Endothelial cell of umbilical vein (primary cell): ENCODE measurements around the gene ANKRD60. TPM values are rescaled to one million over a fixed set of nuclear protein-coding genes. Genes with fewer than 3 reads are reported as not detected.

Experiments
- BruUV-seq: library from RNA; stranded (reverse); fragments of 400-500 nt; replicated peaks from 2 replicates; lab custom pipeline; 2021; lab: Mats Ljungman, UMichigan
- CTCF ChIA-PET: fragments of 300-600, 350-600 bp; sonication (Branson Sonifier 250); formaldehyde crosslinking; loops from one replicate; lab custom pipeline; 2021; ENCODE audit warnings: antibody characterized with exemption, inconsistent platforms; lab: Charles Lee
- POLR2A ChIA-PET: fragments of 300-600, 350-600 bp; sonication (Branson Sonifier 250); formaldehyde crosslinking; loops from one replicate; lab custom pipeline; 2021; ENCODE audit warnings: antibody characterized with exemption, inconsistent platforms; lab: Charles Lee
- DNase-seq: peaks from one replicate; pipeline ENCODE4 v3.0.0-alpha.2; 2011; ENCODE audit warnings: low read depth, low spot score
- FAIRE-seq: peaks from 2 replicates; lab custom pipeline; 2011; peaks lifted over from hg19 to GRCh38; lab: Jason Lieb, UNC
- H2AFZ ChIP-seq: 2 replicates; pipeline ENCODE4 v1.6.0; 2012; ENCODE audit warnings: low read depth, low read length, control low read depth, inconsistent platforms
- H3K27ac ChIP-seq: 2 replicates; pipeline ENCODE4 v1.5.1; 2011; ENCODE audit warnings: low read depth, mild to moderate bottlenecking, control low read depth, low read length, moderate library complexity; ENCODE audit not compliant: insufficient read depth
- H3K27me3 ChIP-seq, 2 experiments: 2 replicates each; pipeline versions ENCODE4 v1.6.0 to v1.6.1; 2011; ENCODE audit warnings: low read length in 2 of 2, mixed read lengths in 1 of 2; ENCODE audit not compliant: control insufficient read depth in 2 of 2, insufficient read depth in 2 of 2
- H3K36me3 ChIP-seq, 2 experiments: 2 replicates in 1 of 2; 3 replicates in 1 of 2; pipeline ENCODE4 v1.5.1; 2011; ENCODE audit warnings: low read length in 2 of 2, mild to moderate bottlenecking in 1 of 2, moderate library complexity in 1 of 2; ENCODE audit not compliant: control insufficient read depth in 2 of 2, insufficient read depth in 2 of 2; ENCODE audit errors: extremely low read depth in 1 of 2
- H3K4me1 ChIP-seq: 3 replicates; pipeline ENCODE4 v1.5.1; 2011; ENCODE audit warnings: mild to moderate bottlenecking, low read length; ENCODE audit not compliant: control insufficient read depth, insufficient read depth; ENCODE audit errors: extremely low read depth
- H3K4me2 ChIP-seq: 2 replicates; pipeline ENCODE4 v1.6.1; 2011; ENCODE audit warnings: low read length, control low read depth, mixed read lengths; ENCODE audit not compliant: insufficient read depth
- H3K4me3 ChIP-seq, 3 experiments: fragments of 200-600 bp in 1 of 3; sonication (generic), shearing (Covaris generic) in 1 of 3; replicated peaks in 1 of 3; 2 replicates each; pipeline ENCODE4 v1.5.1; 2011 to 2016; ENCODE audit warnings: control low read depth in 3 of 3, low read length in 3 of 3, mild to moderate bottlenecking in 2 of 3, inconsistent platforms in 1 of 3, low read depth in 1 of 3, moderate library complexity in 1 of 3; ENCODE audit not compliant: insufficient read depth in 1 of 3
- H3K79me2 ChIP-seq: 2 replicates; pipeline ENCODE4 v1.6.0; 2012; ENCODE audit warnings: low read length, inconsistent platforms; ENCODE audit not compliant: control insufficient read depth, insufficient read depth
- H3K9ac ChIP-seq: replicated peaks from 2 replicates; pipeline ENCODE3; 2011; ENCODE audit warnings: low read length, control low read depth; ENCODE audit not compliant: insufficient read depth; ENCODE audit errors: extremely low read depth
- H3K9me1 ChIP-seq: replicated peaks from 3 replicates; pipeline ENCODE4 v1.6.0; 2011; ENCODE audit warnings: mild to moderate bottlenecking, low read length; ENCODE audit not compliant: control insufficient read depth, insufficient read depth; ENCODE audit errors: extremely low read depth
- H3K9me3 ChIP-seq: replicated peaks from 2 replicates; pipeline ENCODE4 v1.5.1; 2012; ENCODE audit warnings: low read length, inconsistent platforms; ENCODE audit not compliant: control insufficient read depth, insufficient read depth
- H4K20me1 ChIP-seq: replicated peaks from 2 replicates; pipeline ENCODE3; 2011; ENCODE audit warnings: mild to moderate bottlenecking, low read length; ENCODE audit not compliant: control insufficient read depth, insufficient read depth; ENCODE audit errors: extremely low read depth
- CTCF ChIP-seq, 2 donors: IDR thresholded peaks; 1 replicate in 1 of 2; 2 replicates in 1 of 2; pipeline ENCODE4 v1.5.1; 2011; ENCODE audit warnings: low read length in 2 of 2, mild to moderate bottlenecking in 2 of 2, moderate library complexity in 2 of 2, control low read depth in 1 of 2, inconsistent platforms in 1 of 2, low read depth in 1 of 2; ENCODE audit not compliant: insufficient read depth in 1 of 2; ENCODE audit errors: extremely low read depth in 1 of 2
- EZH2 ChIP-seq: IDR thresholded peaks from 2 replicates; pipeline ENCODE4 v1.6.1; 2012; ENCODE audit warnings: borderline replicate concordance, low read depth, mild to moderate bottlenecking, moderate library complexity, low read length, inconsistent platforms; ENCODE audit not compliant: severe bottlenecking
- FOS ChIP-seq: IDR thresholded peaks from 2 replicates; pipeline ENCODE4 v1.6.1; 2011; ENCODE audit warnings: mild to moderate bottlenecking, low read length, moderate library complexity, borderline replicate concordance; ENCODE audit not compliant: insufficient read depth
- GATA2 ChIP-seq: IDR thresholded peaks from 2 replicates; pipeline ENCODE4 v1.7.0; 2011; ENCODE audit warnings: low read depth, mild to moderate bottlenecking, moderate library complexity, mixed read lengths, low read length; ENCODE audit not compliant: insufficient read length, insufficient read depth
- JUN ChIP-seq: IDR thresholded peaks from 2 replicates; pipeline ENCODE4 v1.6.1; 2011; ENCODE audit warnings: borderline replicate concordance, low read depth; ENCODE audit not compliant: insufficient read length, insufficient read depth
- MAX ChIP-seq: IDR thresholded peaks from 2 replicates; pipeline ENCODE4 v1.6.1; 2011; ENCODE audit not compliant: insufficient read depth, insufficient read length
- MYC ChIP-seq: IDR thresholded peaks from one replicate; pipeline ENCODE4 v1.6.1; 2011; ENCODE audit warnings: mild to moderate bottlenecking, low read depth, low read length
- POLR2A ChIP-seq: IDR thresholded peaks from 2 replicates; pipeline ENCODE4 v1.6.1; 2012; ENCODE audit warnings: low read depth, mild to moderate bottlenecking, control low read depth, low read length
- POLR2AphosphoS5 ChIP-seq: IDR thresholded peaks from 2 replicates; pipeline ENCODE4 v1.6.1; 2012; ENCODE audit warnings: low read depth, mild to moderate bottlenecking, control low read depth, low read length, moderate library complexity; ENCODE audit not compliant: insufficient read depth
- dilution Hi-C: fragments of 300-500 bp; cut with MboI; formaldehyde crosslinking; loops from one replicate; pipeline ENCODE4 v1.15.0; 2019; ENCODE audit warnings: low sequenced_read_pairs; ENCODE audit not compliant: extremely low pct_ligation_motif_present
- intact Hi-C: fragments of 100-400 bp; cut with micrococcal nuclease; formaldehyde crosslinking; loops from one replicate; pipeline ENCODE4 v1.10.0; 2022
- polyA plus RNA-seq, 4 experiments: library from polyadenylated mRNA; depleted of rRNA in 3 of 4; stranded (reverse) in 3 of 4; unstranded in 1 of 4; fragments of >200 nt; gene quantifications; 2 replicates each; pipeline versions ENCODE4 v1.2.1 to v1.2.3, GENCODE V29; 2011 to 2012; ENCODE audit warnings: missing spikeins in 1 of 4
- total RNA-seq: library from RNA; stranded (reverse); gene quantifications from 2 replicates; pipeline ENCODE4 v1.2.3, GENCODE V29; 2021

ANKRD60 gene
- total and polyA plus RNA-seq, 2 donors (not counting 3 experiments of a cell fraction or from before 2014, with no cell fraction given), result not detected

GRCh38 chr20:58245181-58245891 is 16.9 kb upstream of the ANKRD60 start:
- ChIA-PET POLR2A (interaction anchor here (0.6 kb wide), 1 partner anchor 140 kb away, joined by 3 read pairs; no protein-coding TSS in a partner anchor), CTCF (interaction anchor here (0.6 to 2.3 kb wide), 13 partner anchors 8 to 406 kb away, joined by 3 to 21 read pairs (median 3); partner anchors contain the start of genes STX16 and VAPB)
- Histone ChIP-seq H4K20me1 (no peaks in the 10 kb centered on the region), H3K4me2 (no peak overlapping the region), H3K4me3 (no peak overlapping the region), H3K36me3 (peaks cover 13 to 31% of the 10 kb centered on the region in 2 experiments), H2AFZ (no peak overlapping the region), H3K27ac (no peak overlapping the region), H3K27me3 (no peaks in the 10 kb centered on the region), H3K4me1 (no peaks in the 10 kb centered on the region), H3K79me2 (no peaks in the 10 kb centered on the region), H3K9me1 (no peaks in the 10 kb centered on the region), H3K9me3 (no peaks in the 10 kb centered on the region), H3K9ac (no peak overlapping the region)
- no peak for FAIRE-seq
- TF ChIP-seq POLR2A (no peak), JUN (no peak), GATA2 (no peak)
- no TSS peak for BruUV-seq
- intact Hi-C loops (no loop called here), dilution Hi-C loops (loop anchor here (25.0 kb wide), 3 partner anchors 217 to 592 kb away; partner anchors contain the start of gene STX16)
- DNase-seq, result no peak

GRCh38 chr20:58244517-58245030 is 16.1 kb upstream of the ANKRD60 start:
- H3K36me3 ChIP-seq, result peaks cover 11 to 27% of the 10 kb centered on the region in 2 experiments
- TF ChIP-seq POLR2AphosphoS5 (no peak), EZH2 (no peak), JUN (no peak), MYC (no peak), FOS (no peak), MAX (no peak), GATA2 (no peak), CTCF (IDR thresholded peaks at IDR 0.05; ENCODE audit: extremely low read depth in 1 of 2, insufficient read depth in 1 of 2, low read depth in 1 of 2, low read length in 2 of 2) (no peak)
- no peaks in the 10 kb centered on the region for H3K4me1 ChIP-seq

More at GRCh38 chr20:58244517-58245030, 16.1 kb upstream of the ANKRD60 start:
- Histone ChIP-seq H2AFZ (no peak overlapping the region), H3K9me1 (no peaks in the 10 kb centered on the region), H3K4me2 (no peak overlapping the region), H3K9ac (no peak overlapping the region), H3K27me3 (no peaks in the 10 kb centered on the region), H3K27ac (no peak overlapping the region), H3K9me3 (no peaks in the 10 kb centered on the region), H3K79me2 (no peaks in the 10 kb centered on the region), H4K20me1 (no peaks in the 10 kb centered on the region), H3K4me3 (no peak overlapping the region)
- DNase-seq (no peak), FAIRE-seq (no peak)
- no TSS peak for BruUV-seq
- CTCF ChIA-PET, result interaction anchor here (1.0 to 2.3 kb wide), 3 partner anchors 15 to 214 kb away, joined by 3 to 21 read pairs (median 3); no protein-coding TSS in a partner anchor
- intact Hi-C loops, result no loop called here
- dilution Hi-C loops, result loop anchor here (25.0 kb wide), 3 partner anchors 218 to 593 kb away; partner anchors contain the start of gene STX16
- POLR2A ChIA-PET, result no interaction called here
